Esophagus squamous epithelium (tissue), 5 donors: ENCODE measurements around the gene HES1. TPM values are rescaled to one million over a fixed set of nuclear protein-coding genes. Genes with fewer than 3 reads are reported as not detected.

Experiments used
- DNase-seq: peaks from one replicate; lab custom pipeline; 2025; lab: John Stamatoyannopoulos, UW
- H3K27ac ChIP-seq, 4 donors: fragments of 200-600 bp; sonication (generic); one replicate each; pipeline ENCODE4 v1.5.1; 2016 to 2019; ENCODE audit warnings: mild to moderate bottlenecking in 1 of 4
- H3K27me3 ChIP-seq, 4 donors: fragments of 200-600 bp; sonication (generic); 1 replicate in 3 of 4; 2 replicates in 1 of 4; pipeline versions ENCODE4 v1.5.1 to v1.6.0; 2017 to 2021; ENCODE audit warnings: antibody characterized with exemption in 1 of 4
- H3K36me3 ChIP-seq, 3 donors: fragments of 200-600 bp; sonication (generic); one replicate each; pipeline ENCODE4 v1.5.1; 2016 to 2019
- H3K4me1 ChIP-seq, 3 donors: fragments of 200-600 bp; sonication (generic); one replicate each; pipeline ENCODE4 v1.5.1; 2017 to 2019
- H3K4me3 ChIP-seq, 4 donors: fragments of 200-600 bp; sonication (generic); 1 replicate in 3 of 4; 2 replicates in 1 of 4; pipeline ENCODE4 v1.5.1; 2016 to 2019; ENCODE audit warnings: mild to moderate bottlenecking in 2 of 4, moderate library complexity in 1 of 4
- H3K9me3 ChIP-seq, 3 donors: fragments of 200-600 bp; sonication (generic); one replicate each; pipeline ENCODE4 v1.5.1; 2016 to 2019
- POLR2A ChIP-seq, 4 donors: fragments of 450-650 bp; IDR thresholded peaks; one replicate each; pipeline ENCODE4 v1.6.1; 2017; ENCODE audit warnings: antibody characterized with exemption in 4 of 4, mild to moderate bottlenecking in 4 of 4, moderate library complexity in 3 of 4
- WGBS, 2 donors: methylation state at CpG; one replicate each; pipeline ENCODE4 v1.1.5; 2018; 5-methylcytosine and 5-hydroxymethylcytosine counted together
- intact Hi-C: fragments of 100-400 bp; cut with DNase I; formaldehyde crosslinking; loops from one replicate; pipeline ENCODE4 v1.15.0; 2022
- total RNA-seq, 4 donors: library from RNA; depleted of rRNA; stranded (reverse); fragments of >200 nt; gene quantifications; one replicate each; pipeline ENCODE4 v1.1.0, GENCODE V29; 2016
- TF ChIP-seq, protein P1 (sequence below), 6 experiments: fragments of 450-650 bp in 4 of 6; fragments of 200-600 bp in 2 of 6; sonication (generic) in 2 of 6; IDR thresholded peaks; one replicate each; pipeline ENCODE4 v1.5.1; 2016 to 2019; ENCODE audit warnings: antibody characterized with exemption in 6 of 6, mild to moderate bottlenecking in 4 of 6, moderate library complexity in 4 of 6
- donor health status: DM: yes; HTN: yes; CAD: no.

Gene HES1
- total RNA-seq, 4 donors from 2014 or later, result 38.6 to 92.1 (median 75.4) TPM

DNA sequence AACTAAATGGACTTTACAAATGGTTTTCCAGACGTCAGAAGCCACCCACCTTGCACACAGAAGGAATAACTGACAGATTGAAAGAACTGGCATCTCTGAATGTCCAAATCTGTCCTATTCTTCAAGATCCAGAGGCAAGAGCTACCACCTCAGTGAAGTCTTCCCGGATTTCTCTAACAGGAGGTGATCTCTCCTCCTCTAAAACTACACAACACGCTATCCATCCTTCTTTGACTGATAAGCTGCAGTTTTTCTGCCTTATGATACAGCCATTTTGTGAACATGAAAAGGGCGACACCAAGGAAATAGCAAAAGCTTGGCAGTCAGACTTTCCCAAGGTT, 37.1 kb upstream of the HES1 start:
- Histone ChIP-seq H3K27me3 (peaks cover 0 to 33% (median 0%) of the 10 kb centered on the region in 4 donors), H3K36me3 (no peaks in the 10 kb centered on the region), H3K27ac (no peak overlapping the region), H3K9me3 (no peaks in the 10 kb centered on the region), H3K4me3 (no peak overlapping the region), H3K4me1 (peaks cover 0 to 28% (median 11%) of the 10 kb centered on the region in 3 donors)
- TF ChIP-seq POLR2A (IDR thresholded peaks at IDR 0.05), result no peak
- TF ChIP-seq, protein P1, sequence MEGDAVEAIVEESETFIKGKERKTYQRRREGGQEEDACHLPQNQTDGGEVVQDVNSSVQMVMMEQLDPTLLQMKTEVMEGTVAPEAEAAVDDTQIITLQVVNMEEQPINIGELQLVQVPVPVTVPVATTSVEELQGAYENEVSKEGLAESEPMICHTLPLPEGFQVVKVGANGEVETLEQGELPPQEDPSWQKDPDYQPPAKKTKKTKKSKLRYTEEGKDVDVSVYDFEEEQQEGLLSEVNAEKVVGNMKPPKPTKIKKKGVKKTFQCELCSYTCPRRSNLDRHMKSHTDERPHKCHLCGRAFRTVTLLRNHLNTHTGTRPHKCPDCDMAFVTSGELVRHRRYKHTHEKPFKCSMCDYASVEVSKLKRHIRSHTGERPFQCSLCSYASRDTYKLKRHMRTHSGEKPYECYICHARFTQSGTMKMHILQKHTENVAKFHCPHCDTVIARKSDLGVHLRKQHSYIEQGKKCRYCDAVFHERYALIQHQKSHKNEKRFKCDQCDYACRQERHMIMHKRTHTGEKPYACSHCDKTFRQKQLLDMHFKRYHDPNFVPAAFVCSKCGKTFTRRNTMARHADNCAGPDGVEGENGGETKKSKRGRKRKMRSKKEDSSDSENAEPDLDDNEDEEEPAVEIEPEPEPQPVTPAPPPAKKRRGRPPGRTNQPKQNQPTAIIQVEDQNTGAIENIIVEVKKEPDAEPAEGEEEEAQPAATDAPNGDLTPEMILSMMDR (IDR thresholded peaks at IDR 0.05), result no peak
- WGBS, 2 donors, result 86 to 90% methylated on average over 3 to 4 of the region's 4 CpGs
- no peak for DNase-seq
- intact Hi-C loops, result no loop called here

DNA sequence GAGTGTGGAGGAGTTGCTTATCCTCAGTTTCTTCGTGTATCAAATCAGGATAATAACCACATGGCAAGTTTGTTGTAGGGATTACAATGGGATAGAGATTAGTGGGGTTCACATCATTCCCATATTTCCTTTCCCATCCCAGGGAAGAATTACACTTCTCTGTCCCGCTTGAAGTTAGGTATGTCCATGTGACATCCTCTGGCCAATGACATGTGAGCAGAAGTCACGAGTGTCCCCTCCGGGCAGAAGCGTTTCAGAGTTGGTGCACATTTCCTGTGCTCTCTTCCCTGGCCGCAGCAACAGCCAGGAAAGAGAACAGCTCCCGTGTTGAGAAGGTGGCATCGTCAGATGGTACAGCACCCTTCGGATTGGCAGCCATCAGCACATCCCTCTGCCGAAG, 36.7 kb upstream of the HES1 start:
- peaks cover 0 to 33% (median 0%) of the 10 kb centered on the region in 4 donors for H3K27me3 ChIP-seq
- no peaks in the 10 kb centered on the region for H3K9me3 ChIP-seq
- WGBS, 2 donors, result 61 to 73% methylated on average over 8 to 9 of the region's 10 CpGs
- no peak for DNase-seq
- no peak overlapping the region for H3K4me3 ChIP-seq
- no peaks in the 10 kb centered on the region for H3K36me3 ChIP-seq
- TF ChIP-seq POLR2A (IDR thresholded peaks at IDR 0.05), result no peak
- TF ChIP-seq, protein P1 (IDR thresholded peaks at IDR 0.05), result no peak
- H3K27ac ChIP-seq, result no peak overlapping the region
- intact Hi-C loops, result no loop called here
- H3K4me1 ChIP-seq, result peaks cover 0 to 28% (median 11%) of the 10 kb centered on the region in 3 donors

DNA sequence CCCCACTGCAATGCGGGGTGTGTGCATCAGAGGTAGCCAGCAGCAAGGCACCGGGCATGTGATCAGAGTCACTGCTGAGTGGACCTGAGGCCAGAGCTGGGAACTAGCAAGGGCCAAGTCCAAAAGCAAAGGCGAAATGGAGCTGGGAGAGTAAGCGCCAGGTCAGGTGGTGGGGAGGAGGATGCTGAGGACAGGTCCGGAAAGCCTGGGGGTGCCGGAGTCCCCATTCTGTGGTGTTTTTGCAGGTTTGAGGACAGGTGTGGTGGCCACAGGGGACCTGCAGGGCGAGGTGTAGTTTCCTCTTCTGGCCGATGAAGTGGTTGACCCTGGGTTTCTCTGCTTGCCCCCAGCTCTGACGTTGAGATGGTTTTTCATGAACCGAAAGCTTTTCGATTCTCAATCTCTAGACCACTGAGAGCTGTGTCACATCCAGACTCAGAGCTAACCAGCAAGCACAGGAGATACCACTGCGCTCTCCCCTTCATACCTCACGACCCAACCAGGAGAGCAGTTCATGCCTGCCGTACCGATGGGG, 35.0 kb upstream of the HES1 start:
- intact Hi-C loops, result no loop called here
- TF ChIP-seq POLR2A (IDR thresholded peaks at IDR 0.05), result no peak
- TF ChIP-seq, protein P1 (IDR thresholded peaks at IDR 0.05), result no peak
- Histone ChIP-seq H3K27me3 (peaks cover 0 to 33% (median 0%) of the 10 kb centered on the region in 4 donors), H3K9me3 (no peaks in the 10 kb centered on the region), H3K36me3 (no peaks in the 10 kb centered on the region), H3K4me1 (peaks cover 0 to 15% (median 6%) of the 10 kb centered on the region in 3 donors), H3K27ac (no peak overlapping the region), H3K4me3 (no peak overlapping the region)
- DNase-seq, result no peak
- WGBS, 2 donors, result 77 to 91% methylated on average over 10 to 14 of the region's 15 CpGs

DNA sequence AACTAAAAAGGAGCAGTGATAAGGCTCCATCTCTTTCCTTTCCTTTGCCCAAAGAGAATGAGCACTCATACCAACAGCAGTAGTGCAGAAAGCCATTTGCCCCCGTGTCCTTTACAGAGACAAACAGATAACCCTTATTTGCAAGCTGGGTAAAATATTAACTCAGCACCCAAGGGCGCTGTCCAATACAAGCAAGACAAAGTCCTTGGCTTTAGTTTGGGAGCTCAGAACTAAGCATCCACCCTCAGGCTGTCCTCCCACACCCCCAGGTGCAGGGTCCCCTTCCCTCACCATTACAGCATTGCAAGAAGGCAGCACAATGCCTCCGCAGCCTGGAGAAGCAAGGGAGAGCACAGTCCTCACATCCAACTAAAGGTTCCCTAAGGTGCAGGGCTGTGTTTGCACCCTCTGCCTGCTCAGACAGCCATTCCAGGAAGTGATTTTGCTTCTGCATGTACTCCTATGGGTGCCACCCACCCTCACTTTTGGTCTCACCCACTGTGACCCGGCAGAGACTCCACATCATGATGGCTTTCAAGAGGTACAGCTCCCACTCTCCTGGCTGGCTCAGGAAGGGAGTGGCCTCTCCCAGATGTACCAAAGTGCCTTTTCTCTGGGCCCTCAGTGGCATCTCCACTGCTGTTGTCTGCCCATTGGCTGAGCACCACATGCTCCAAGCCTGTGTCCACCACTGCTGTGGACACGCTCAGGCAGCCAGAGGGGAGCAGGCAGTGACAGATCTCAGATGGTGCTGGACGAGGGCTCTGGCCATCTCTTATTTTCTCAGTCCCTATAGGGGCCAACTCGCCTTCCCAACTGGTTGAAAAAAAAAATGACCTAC, 34.1 kb upstream of the HES1 start:
- WGBS, 2 donors, result 76 to 89% methylated on average over 5 to 6 of the region's 7 CpGs

More for the DNA sequence above, 34.1 kb upstream of the HES1 start:
- Histone ChIP-seq H3K36me3 (no peaks in the 10 kb centered on the region), H3K4me3 (no peak overlapping the region), H3K4me1 (peaks cover 0 to 15% (median 6%) of the 10 kb centered on the region in 3 donors), H3K27ac (no peak overlapping the region), H3K27me3 (peaks cover 0 to 33% (median 0%) of the 10 kb centered on the region in 4 donors), H3K9me3 (no peaks in the 10 kb centered on the region)
- TF ChIP-seq, protein P1 (IDR thresholded peaks at IDR 0.05), result no peak
- no peak for TF ChIP-seq POLR2A (IDR thresholded peaks at IDR 0.05)
- intact Hi-C loops, result no loop called here
- no peak for DNase-seq
